CD4-positive, alpha-beta T cell treated with Interferon alpha-2 for 1 hour (primary cell): ENCODE data around the gene FNDC3B.

Experiments used
- DNase-seq, 2 donors: peaks; one replicate each; pipeline ENCODE4 v3.0.0-alpha.2; 2020 to 2022

The FNDC3B gene

DNA sequence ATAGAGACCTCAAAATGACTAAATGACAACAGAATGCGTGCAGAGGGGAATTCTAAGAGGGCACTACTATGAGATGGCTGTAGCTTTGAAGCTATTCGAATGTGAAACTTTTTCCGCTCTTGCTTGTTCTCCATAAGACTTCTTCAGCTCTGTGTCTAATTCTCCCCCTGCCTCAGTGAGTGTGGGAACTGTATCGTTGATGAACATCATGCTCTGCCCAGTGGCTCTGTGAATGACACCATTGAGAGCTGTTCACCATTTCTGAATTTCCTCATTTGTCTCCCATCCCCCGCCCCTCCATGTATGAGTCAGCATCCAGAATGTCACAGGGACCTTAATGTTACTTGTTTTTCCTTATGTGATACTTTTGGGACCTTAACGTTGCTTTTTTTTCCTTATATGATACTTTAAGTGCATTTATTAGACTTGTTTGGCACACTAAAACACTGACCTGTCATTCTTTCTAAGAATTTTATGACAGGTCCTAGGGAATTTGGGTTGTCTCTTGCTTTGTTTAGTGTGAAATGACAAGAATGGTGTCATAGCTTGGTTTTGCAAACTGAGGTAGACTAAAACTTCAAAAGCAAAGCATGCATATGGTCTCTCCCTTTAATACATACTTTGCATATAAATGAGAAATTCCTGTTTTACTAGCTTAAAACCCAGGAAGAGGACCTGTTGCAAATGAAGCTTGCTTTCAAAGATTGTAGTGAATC is 99.6 kb downstream of the FNDC3B start:
- peak; percentile 36 to 51 for DNase-seq

DNA sequence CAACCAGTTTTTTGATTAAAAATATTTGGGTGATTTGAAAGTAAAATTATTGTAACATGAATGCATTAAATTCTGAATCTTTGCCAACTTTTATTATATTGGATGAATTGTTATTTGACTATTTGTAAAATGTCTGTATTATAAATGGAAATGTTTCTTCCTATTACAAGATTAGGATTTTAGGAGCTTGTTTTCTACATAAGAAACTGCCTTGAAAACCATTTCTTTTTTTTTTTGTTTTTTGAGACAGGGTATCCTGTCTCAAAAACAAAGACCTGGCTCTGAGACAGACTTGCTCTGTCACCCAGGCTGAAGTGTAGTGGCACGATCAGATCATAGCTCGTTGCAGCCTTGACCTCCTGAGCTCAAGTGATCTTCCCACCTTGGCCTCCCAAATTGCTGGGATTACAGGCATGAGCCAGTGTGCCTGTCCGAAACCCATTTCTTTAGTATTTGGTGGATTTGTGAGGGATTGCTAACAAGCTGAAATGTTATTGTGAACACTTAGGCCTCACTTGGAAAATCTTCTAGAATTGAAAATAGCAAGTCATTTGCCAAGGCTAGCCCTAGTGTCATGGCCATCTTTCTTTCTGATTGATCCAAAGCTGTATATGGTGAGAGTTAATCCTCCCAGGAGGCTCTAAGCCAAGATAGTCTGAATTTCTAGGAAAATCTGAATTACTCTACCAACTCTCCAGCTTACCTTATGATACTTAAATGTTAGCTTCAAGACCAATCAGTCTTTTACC is 100.3 kb downstream of the FNDC3B start:
- no peak for DNase-seq

DNA sequence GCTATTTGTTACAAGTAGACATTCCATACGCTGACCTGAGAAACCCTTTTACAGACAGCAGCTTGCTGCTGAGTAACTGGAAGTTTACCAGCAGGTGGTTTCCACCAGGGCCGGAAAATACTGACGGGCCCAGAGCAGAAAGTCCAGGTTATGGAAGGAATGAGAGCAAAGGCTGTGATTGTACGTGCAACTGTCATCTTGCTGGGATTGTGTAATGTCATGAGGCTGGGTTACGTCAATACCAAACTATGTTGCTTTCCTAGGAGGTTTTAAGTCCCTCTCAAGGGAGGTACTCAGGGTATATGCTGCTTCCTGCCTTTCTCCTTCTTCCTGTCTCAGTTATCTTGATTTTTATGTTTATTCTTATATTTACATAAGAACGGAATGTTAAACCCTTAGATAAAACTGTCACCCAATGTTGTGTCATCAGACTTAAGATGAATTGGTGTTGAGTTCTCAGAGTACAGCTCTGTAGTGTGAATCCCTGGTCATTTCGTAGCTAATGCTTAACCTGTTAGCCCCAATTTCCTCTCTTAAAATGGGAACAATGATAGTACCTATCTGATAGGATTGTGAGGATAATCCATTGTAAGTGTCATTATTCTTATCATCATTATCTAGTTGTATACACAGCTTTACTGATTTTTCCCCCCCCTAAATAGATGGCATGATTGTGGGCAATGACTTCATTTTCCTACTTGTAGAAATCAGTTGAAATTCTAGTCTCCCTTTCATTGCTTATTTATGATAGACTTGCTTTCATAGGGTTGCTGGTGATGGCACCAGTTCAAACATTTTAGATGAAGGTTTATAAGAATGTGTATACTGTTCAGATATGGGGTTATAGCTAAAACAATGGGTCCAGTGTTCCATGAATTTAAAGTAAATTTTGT is 101.4 kb downstream of the FNDC3B start:
- peak; percentile 19 to 56 for DNase-seq

GRCh38 chr3:172142051-172142863 is 102.9 kb downstream of the FNDC3B start:
- DNase-seq = no peak

DNA sequence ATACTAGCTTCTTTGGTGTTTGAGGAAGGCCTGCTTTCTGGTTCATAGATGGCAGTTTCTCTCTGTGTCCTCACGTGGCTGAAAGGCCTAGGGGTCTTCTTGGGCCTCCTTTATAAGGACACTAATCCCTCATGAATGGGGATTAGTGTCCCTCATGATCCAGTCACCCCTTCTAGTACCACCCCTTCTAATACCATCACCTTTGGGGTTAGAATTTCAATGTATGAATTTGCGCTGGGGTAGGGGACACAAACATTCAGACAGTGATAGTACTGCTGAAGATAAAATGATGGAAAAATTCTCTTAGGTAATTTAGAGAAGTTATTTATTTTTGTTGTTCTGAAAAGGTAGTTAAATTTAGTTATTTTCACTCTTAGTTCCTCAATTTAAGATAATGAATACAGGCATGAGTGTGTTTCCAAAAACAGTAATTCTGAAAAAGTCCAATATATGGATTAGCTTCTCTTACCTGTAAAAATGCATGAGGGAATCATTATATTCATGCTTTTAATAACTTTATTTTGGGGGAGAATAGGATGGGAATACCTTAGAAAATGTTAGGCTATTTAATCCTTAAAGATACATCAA is 103.6 kb downstream of the FNDC3B start:
- no peak for DNase-seq

DNA sequence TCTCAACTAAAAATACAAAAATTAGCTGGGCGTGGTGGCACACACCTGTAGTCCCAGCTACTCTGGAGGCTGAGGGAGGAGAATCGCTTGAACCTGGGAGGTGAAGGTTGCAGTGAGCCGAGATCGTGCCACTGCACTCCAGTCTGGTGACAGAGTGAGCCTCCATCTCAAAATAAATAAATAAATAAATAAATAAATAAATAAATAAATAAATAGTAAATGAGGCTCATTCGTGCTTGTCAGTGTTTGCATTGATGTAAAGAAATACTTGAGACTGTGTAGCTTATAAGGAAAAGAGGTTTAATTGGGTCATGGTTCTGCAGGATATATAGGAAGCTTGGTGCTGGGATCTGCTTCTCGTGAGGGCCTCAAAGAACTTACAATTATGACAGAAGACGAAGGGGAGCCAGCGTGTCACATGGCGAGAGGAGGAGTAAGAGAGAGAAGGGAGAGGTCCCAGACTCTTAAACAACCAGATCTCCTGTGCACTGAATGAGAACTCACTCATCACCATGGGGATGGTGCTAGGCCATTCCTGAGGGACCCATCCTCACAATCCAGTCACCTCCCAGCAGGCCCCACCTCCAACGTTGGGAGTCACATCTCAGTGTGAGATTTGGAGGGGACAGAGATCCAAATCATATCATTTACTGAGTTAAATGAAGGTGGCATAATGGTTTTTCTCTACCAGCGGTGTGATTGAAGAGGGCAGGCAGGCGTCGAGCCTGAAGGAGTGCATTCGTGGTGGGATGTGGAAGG is 104.5 kb downstream of the FNDC3B start:
- no peak for DNase-seq

GRCh38 chr3:172144601-172145000 is 105.2 kb downstream of the FNDC3B start:
- no peak for DNase-seq

DNA sequence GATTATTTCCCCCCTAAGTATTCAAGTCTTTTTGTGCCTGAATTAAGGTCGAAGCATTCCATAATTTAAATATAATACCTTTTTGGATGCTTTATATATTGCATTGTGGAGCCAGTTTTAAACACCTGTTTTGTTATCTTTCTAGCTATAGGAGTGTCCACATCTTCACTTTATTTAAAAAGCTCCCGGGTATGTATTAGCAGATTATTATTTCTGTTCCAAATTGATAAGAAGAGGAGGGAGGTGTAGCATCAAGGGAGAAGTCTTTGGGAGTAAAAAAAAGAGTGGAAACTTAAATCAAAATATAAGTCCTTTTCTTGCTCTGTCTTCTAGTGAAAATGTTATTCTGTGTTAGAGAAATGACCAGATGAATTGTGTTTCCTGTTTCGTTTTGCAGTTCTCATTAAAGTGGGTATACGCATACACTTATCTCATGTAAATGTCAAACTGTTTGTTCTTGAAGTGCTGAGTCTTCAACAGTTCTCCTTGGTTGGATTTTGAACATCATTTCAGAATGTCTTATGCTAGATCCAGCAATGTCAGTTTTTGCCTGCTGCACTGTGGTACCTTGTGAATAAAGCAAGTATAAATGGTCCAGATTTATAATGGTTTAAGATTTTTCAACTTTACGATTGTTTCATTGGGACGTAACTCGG is 105.8 kb downstream of the FNDC3B start:
- no peak for DNase-seq

DNA sequence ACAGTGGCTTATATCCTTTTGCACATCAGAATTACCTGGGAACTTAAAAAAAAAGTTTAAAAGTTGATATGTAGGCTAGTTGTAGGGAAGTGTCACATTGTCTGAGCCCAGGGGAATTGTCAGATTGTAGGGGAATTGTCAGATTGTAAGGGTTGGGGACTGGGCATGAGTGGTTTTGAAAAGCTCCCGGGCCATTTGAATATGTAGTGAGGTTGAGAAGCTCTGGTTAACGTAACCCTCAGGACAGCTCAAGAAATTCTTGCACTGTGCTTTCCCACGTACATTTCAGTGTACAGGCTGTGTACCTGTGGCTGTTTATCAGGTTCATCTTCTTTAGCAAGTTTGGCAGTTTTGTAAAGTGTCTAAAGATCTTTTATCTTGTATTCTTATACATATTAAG is 107.0 kb downstream of the FNDC3B start:
- DNase-seq = no peak

GRCh38 chr3:172147113-172147818 is 107.9 kb downstream of the FNDC3B start:
- no peak for DNase-seq

GRCh38 chr3:172148241-172148640 is 108.9 kb downstream of the FNDC3B start:
- DNase-seq = no peak

DNA sequence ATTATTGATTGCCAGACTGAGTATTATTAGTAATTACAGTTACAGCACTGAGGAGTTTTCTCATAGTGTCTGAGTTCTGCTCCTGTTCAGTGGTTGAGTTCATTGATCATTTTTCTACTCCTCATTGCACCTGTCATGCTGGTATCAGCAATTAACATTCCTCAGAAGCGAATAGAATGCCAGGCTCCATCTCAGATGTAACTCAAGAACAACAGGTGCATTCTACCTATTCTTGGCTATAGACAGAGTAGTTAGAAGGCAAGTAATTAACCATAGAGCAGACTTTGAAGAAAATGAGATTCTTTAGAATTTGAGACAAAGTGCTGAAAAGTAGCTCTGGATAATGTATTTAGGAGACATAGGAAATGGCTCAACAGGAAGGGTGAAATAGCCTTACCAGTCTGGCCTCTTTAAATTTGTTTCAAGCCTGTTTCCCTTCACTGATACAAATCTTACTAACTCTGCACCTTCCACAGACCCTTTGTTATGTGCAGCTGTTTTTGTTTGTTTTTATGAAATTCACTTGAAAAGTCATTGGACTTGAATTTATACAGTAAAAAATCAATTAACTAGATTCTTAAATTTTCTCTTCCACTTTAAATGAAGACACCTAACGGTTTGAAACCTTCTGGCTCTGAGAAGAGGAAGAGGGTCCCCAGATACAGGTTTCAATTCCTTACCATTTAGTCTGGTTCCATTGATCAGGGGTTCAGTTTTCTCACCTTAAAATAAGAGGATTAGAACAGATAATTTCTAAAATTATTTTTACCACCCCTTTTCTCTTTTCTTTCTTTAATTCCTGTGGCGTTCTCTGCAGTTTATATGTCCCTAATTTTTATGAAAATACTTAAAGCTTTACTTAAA is 109.6 kb downstream of the FNDC3B start:
- DNase-seq = no peak

DNA sequence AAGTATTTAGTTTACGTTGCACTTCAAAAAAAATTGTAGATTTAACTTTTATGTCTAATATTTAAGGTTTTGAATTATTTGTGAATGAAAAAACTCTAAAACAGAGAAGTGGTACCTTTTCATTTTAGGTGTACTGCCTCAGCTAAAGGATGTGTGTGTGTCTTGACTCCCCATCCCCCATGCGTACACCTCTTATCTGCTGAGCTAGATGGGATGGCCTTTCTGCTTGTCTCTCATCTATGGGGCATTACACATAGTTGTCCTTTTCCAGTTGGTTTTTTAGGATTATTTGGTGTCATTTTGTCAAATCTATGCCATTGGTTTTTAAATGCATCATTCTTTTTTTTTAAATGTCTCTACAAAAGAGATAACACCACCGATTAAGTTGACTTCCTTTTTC is 110.9 kb downstream of the FNDC3B start:
- DNase-seq = no peak

GRCh38 chr3:172150913-172151650 is 111.7 kb downstream of the FNDC3B start:
- no peak for DNase-seq

GRCh38 chr3:172151651-172152649 is 112.6 kb downstream of the FNDC3B start:
- DNase-seq = no peak

DNA sequence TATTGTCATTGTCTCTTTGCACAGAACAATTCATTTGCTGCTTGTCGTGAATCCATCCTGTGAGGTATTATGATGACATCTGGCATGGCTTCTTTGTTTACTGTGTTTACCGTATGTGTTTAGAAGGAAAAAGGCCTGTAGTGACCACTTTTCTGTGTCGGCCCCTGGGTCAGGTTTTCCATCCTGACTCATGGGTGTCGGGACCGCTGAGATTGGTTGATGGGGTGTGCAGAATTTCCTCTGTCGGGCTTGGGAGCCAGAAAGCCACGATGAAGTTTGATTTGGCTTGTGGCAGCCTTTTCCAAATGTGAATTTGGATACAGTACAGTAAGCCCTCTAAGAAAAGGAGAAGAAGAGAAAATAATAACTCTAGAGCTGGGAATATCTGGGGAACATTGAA is 113.5 kb downstream of the FNDC3B start:
- no peak for DNase-seq

- peak; percentile 37 to 53 for DNase-seq
These were observed 114.0 kb downstream of the FNDC3B start for GRCh38 chr3:172153335-172153861.
